ENCODE results near the gene MBTPS2. TPM values are rescaled to one million over a fixed set of nuclear protein-coding genes. Genes with fewer than 3 reads are reported as not detected.

The MBTPS2 gene
- total RNA-seq: 10 to 100 TPM in 5 of 7 donors, 1 to 10 TPM in 2; 8.1 to 13.3 (median 11.9) TPM
- polyA plus RNA-seq: 1 to 10 TPM; 1.0 to 1.6 (median 1.5) TPM
- long read RNA-seq, donor 1, full-length matches to known transcripts: 5 of 10 reads
- long read RNA-seq, donor 1, partial matches to known transcripts: 5 of 10 reads
- long read RNA-seq, donor 1, other reads (novel, unspliced or antisense): 0 of 10 reads
- long read RNA-seq, donor 2, full-length matches to known transcripts: 3 of 3 reads
- long read RNA-seq, donor 2, partial matches to known transcripts: 0 of 3 reads
- long read RNA-seq, donor 2, other reads (novel, unspliced or antisense): 0 of 3 reads

DNA sequence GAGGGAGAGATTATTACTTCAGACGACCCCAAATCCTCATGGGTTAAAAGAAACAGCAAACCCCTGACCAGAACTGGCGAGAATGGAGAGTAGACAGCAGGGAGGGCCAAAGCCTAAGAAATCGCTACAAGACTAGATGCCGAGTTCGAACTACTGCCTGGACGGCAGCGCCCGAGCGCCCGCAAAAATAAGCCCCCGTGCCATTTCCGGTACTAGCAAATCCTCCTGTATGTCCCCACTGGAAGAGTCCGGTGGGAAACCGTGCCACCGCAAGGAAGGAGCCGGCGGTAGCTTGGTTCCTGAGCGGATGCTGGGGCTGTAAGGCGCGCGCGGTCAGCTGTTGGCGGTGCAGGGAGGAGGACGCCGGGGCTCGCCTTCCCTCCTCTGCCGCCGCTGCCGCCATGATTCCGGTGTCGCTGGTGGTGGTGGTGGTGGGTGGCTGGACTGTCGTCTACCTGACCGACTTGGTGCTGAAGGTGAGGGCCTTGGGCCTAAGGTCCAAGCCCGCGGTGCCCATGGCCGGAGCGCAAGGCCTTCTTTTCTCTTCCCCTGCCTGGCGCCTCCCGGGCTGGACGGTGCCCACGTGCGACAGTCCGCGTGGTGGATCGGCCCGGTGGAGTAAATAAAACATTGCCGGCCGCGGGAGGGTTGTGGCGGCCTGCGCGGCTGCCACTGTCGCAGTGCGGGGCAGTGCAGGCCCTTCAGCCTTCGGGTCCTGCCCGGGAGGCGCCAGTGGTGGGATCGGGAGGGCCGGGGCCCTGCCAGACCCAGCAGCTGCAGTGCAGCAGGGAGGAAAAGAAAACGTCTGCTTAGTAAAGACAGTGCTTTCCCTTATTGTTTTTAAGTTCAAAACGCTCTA, at the start of gene MBTPS2:
TSS of gene MBTPS2 (plus strand) at position 284 of the 859 bp plus-strand sequence. CDS start at position 402, 118 bp downstream.
- H3K4me3 ChIP-seq: peak within 1 kb of the TSS; percentile 42 to 85 (median 61)
- peak within 1 kb of the TSS; percentile 61 to 88 (median 80) for H3K27ac ChIP-seq
- peaks cover 0 to 15% (median 6%) of the 10 kb centered on the region in 6 donors for H3K4me1 ChIP-seq
- intact Hi-C loops (cut with DNase I; ENCODE audit: low total_unique reads): no loop called here
- peaks cover 0 to 9% (median 0%) of the 10 kb centered on the region in 6 donors for H3K36me3 ChIP-seq
- 0 to 33% (median 1%) methylated on average over 28 to 61 of the region's 61 CpGs for WGBS, 5 donors
- peaks cover 0 to 6% (median 0%) of the 10 kb centered on the region in 7 donors for H3K27me3 ChIP-seq (replicated peaks in 1 of 7)
- TF ChIP-seq POLR2AphosphoS5 (IDR thresholded peaks at IDR 0.05): peak; percentile 89 to 90 (median 90)
- TF ChIP-seq, protein P1, sequence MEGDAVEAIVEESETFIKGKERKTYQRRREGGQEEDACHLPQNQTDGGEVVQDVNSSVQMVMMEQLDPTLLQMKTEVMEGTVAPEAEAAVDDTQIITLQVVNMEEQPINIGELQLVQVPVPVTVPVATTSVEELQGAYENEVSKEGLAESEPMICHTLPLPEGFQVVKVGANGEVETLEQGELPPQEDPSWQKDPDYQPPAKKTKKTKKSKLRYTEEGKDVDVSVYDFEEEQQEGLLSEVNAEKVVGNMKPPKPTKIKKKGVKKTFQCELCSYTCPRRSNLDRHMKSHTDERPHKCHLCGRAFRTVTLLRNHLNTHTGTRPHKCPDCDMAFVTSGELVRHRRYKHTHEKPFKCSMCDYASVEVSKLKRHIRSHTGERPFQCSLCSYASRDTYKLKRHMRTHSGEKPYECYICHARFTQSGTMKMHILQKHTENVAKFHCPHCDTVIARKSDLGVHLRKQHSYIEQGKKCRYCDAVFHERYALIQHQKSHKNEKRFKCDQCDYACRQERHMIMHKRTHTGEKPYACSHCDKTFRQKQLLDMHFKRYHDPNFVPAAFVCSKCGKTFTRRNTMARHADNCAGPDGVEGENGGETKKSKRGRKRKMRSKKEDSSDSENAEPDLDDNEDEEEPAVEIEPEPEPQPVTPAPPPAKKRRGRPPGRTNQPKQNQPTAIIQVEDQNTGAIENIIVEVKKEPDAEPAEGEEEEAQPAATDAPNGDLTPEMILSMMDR (IDR thresholded peaks at IDR 0.05 in 8 of 11, conservative IDR thresholded peaks at IDR 0.05 in 3 of 11): no peak
- peak; percentile 93 for DNase-seq
- no peaks in the 10 kb centered on the region for H3K9me3 ChIP-seq

DNA sequence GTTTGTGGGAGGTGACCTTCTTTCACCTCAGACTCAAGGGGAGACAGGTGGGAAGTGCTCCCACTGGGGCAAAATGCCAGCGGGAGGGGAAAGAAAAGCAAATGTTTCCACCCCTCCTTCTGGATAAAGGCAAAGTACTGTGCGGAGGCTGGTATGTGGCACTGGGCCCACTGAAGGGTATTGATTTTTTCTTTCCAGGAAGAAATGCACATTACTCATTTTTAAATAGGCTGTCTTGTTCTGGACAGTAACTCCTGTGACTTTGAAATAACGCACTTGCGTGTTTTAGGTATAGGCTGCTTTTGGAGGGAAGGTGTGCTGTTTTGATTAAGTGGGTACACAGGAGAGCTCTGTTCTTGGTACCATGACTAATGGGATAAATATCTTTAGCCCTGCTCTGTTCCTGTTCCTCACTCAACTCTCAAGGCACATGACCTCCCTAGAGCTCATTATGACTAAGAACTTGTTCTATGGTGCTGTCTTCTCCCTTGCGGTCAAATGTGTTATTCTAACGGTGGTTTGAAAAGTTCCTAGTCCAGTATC, 40.7 kb upstream of the MBTPS2 start:
- intact Hi-C loops (cut with DNase I; ENCODE audit: low total_unique reads): no loop called here
- Histone ChIP-seq H3K27me3 (replicated peaks in 1 of 7) (no peaks in the 10 kb centered on the region), H3K4me1 (no peaks in the 10 kb centered on the region), H3K36me3 (no peaks in the 10 kb centered on the region), H3K4me3 (no peak overlapping the region), H3K9me3 (no peaks in the 10 kb centered on the region), H3K27ac (no peak overlapping the region)
- TF ChIP-seq, protein P1 (IDR thresholded peaks at IDR 0.05 in 8 of 11, conservative IDR thresholded peaks at IDR 0.05 in 3 of 11): no peak
- no peak for TF ChIP-seq POLR2AphosphoS5 (IDR thresholded peaks at IDR 0.05)
- TF ChIP-seq POLR2A (IDR thresholded peaks at IDR 0.05): no peak
- DNase-seq: no peak
- WGBS, 5 donors: 78 to 94% (median 85%) methylated on average over 6 of the region's 6 CpGs

DNA sequence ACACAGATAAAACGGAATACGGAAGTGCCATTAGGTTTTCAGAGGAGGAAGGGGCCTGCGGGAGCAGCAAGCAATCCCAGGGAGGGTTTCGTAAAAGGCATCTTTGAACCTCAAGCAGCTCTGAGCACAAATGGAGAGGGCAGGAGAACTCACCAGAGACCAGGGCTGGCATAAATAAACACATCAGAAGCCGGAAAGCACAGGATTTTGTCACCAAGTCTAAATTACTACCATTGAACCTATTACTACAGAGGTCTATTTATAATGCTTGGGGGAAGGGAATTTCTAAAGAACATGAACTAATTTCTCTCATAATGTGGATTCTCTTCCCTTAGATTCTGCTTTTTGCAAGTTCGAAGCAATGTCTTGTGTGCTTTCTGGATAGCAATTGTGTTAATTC, 39.6 kb upstream of the MBTPS2 start:
- no peak overlapping the region for H3K27ac ChIP-seq
- WGBS, 5 donors: 78 to 87% (median 83%) methylated on average over 6 of the region's 6 CpGs

DNA sequence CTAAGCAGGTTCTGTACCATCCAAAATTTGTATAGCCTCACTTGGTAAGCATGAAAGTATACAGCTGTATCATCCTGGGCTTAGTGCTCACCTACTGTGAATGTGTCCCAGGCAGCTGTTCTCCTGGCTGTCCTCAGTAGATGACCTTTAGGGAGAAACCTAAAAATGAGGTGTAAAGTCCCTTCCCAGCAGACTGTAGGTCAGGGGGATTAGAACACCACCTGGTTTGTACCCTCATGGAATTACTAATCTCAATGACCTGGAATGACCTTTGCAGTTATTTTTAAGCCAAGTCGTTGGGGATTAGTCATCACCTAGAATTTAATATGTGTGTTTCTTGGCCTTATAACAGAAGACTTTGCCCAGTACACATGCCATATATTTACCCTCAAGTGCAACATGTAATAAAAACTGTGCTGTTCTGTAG, 39.1 kb upstream of the MBTPS2 start:
- Histone ChIP-seq H3K9me3 (no peaks in the 10 kb centered on the region), H3K27ac (no peak overlapping the region), H3K4me3 (no peak overlapping the region), H3K27me3 (replicated peaks in 1 of 7) (no peaks in the 10 kb centered on the region), H3K36me3 (no peaks in the 10 kb centered on the region), H3K4me1 (no peaks in the 10 kb centered on the region)
- intact Hi-C loops (cut with DNase I; ENCODE audit: low total_unique reads): no loop called here
- TF ChIP-seq POLR2A (IDR thresholded peaks at IDR 0.05) (no peak), POLR2AphosphoS5 (IDR thresholded peaks at IDR 0.05) (no peak)
- TF ChIP-seq, protein P1 (IDR thresholded peaks at IDR 0.05 in 8 of 11, conservative IDR thresholded peaks at IDR 0.05 in 3 of 11): no peak
- WGBS, 5 donors: 11 to 50% (median 28%) methylated on average over 1 of the region's 1 CpG
- no peak for DNase-seq

More for the DNA sequence above, 39.6 kb upstream of the MBTPS2 start:
- Histone ChIP-seq H3K4me3 (no peak overlapping the region), H3K27me3 (replicated peaks in 1 of 7) (no peaks in the 10 kb centered on the region), H3K9me3 (no peaks in the 10 kb centered on the region), H3K36me3 (no peaks in the 10 kb centered on the region), H3K4me1 (no peaks in the 10 kb centered on the region)
- no peak for DNase-seq
- intact Hi-C loops (cut with DNase I; ENCODE audit: low total_unique reads): no loop called here
- TF ChIP-seq POLR2A (IDR thresholded peaks at IDR 0.05): no peak
